Measurements from ENCODE around the gene DNA2. TPM values are rescaled to one million over a fixed set of nuclear protein-coding genes. Genes with fewer than 3 reads are reported as not detected.
"Not testable (repeated sequence)": the region's sequence is repeated elsewhere in the genome, so short reads cannot be mapped to it uniquely, and the experiment has no call there.

Gene DNA2
- total RNA-seq, 1 experiment from 2014 or later = 20.9 TPM

- H3K9ac ChIP-seq (ENCODE audit: low read length); H3K4me2 ChIP-seq (ENCODE audit: low read length); H3K4me3 ChIP-seq (replicated peaks in 1 of 2; ENCODE audit: low read depth in 1 of 2, low read length in 2 of 2); H3K27me3 ChIP-seq (ENCODE audit: insufficient read depth, low read length); BruUV-seq (replicated peaks); H3K9me2 ChIP-seq (ENCODE audit: insufficient read depth); RAD21 ChIA-PET (ENCODE audit: low non-redundant PET in 1 of 2, low total read pairs in 2 of 2, uncharacterized antibody in 2 of 2, unreplicated experiment in 2 of 2); H3K27ac ChIP-seq (ENCODE audit: low read depth, low read length); H4K20me1 ChIP-seq (ENCODE audit: insufficient read depth); CTCF ChIA-PET; H3K9me3 ChIP-seq (ENCODE audit: control insufficient read depth in 1 of 2, insufficient read depth in 1 of 2, low read depth in 1 of 2, low read length in 2 of 2); POLR2A ChIA-PET; H2AFZ ChIP-seq (ENCODE audit: low read depth, low read length, poor library complexity, severe bottlenecking); DNase-seq (ENCODE audit: low read depth, low spot score); H3K79me2 ChIP-seq (ENCODE audit: insufficient read depth, low read length); H3K4me1 ChIP-seq (ENCODE audit: control insufficient read depth in 1 of 2, insufficient read depth in 2 of 2, low read length in 2 of 2); intact Hi-C loops (cut with micrococcal nuclease): not testable (repeated sequence)
- peak; percentile 38; the same call in 1 of the 2 replicates for ATAC-seq
- peaks cover 16 to 41% of the 10 kb centered on the region in 2 experiments for H3K36me3 ChIP-seq (ENCODE audit: control insufficient read depth in 1 of 2, insufficient read depth in 2 of 2, low read length in 2 of 2)
These were observed 22.1 kb downstream of the DNA2 start for GRCh38 chr10:68449698-68450097.

- ATAC-seq = no peak
- CTCF ChIA-PET = no interaction called here
- peaks cover 15 to 24% of the 10 kb centered on the region in 2 experiments for H3K36me3 ChIP-seq (ENCODE audit: control insufficient read depth in 1 of 2, insufficient read depth in 2 of 2, low read length in 2 of 2)
These were observed 25.6 kb downstream of the DNA2 start for GRCh38 chr10:68446179-68446578.

More at GRCh38 chr10:68446179-68446578, 25.6 kb downstream of the DNA2 start:
- H3K79me2 ChIP-seq (ENCODE audit: insufficient read depth, low read length) = no peaks in the 10 kb centered on the region
- H4K20me1 ChIP-seq (ENCODE audit: insufficient read depth) = no peaks in the 10 kb centered on the region
- no peaks in the 10 kb centered on the region for H3K9me3 ChIP-seq (ENCODE audit: control insufficient read depth in 1 of 2, insufficient read depth in 1 of 2, low read depth in 1 of 2, low read length in 2 of 2)
- no peak overlapping the region for H3K27ac ChIP-seq (ENCODE audit: low read depth, low read length)
- TF ChIP-seq FOSL1 (IDR thresholded peaks at IDR 0.05; ENCODE audit: low read depth) = no peak
- TF ChIP-seq EGR1 (IDR thresholded peaks at IDR 0.05; ENCODE audit: low read depth) = no peak
- no peak for TF ChIP-seq ZBTB33 (IDR thresholded peaks at IDR 0.05; ENCODE audit: extremely low read depth, insufficient replicate concordance, low read length)
- no peak for TF ChIP-seq CTCF (IDR thresholded peaks at IDR 0.05 in 2 of 3, conservative IDR thresholded peaks at IDR 0.05 in 1 of 3; ENCODE audit: borderline replicate concordance in 1 of 3, insufficient read depth in 1 of 3, low read depth in 2 of 3, low read length in 2 of 3)
- no TSS peak for BruUV-seq (replicated peaks)
- ChIA-PET RAD21 (ENCODE audit: low non-redundant PET in 1 of 2, low total read pairs in 2 of 2, uncharacterized antibody in 2 of 2, unreplicated experiment in 2 of 2) (no interaction called here), POLR2A (no interaction called here)
- H2AFZ ChIP-seq (ENCODE audit: low read depth, low read length, poor library complexity, severe bottlenecking) = no peak overlapping the region
- H3K4me3 ChIP-seq (replicated peaks in 1 of 2; ENCODE audit: low read depth in 1 of 2, low read length in 2 of 2) = no peak overlapping the region
- no peak overlapping the region for H3K9ac ChIP-seq (ENCODE audit: low read length)
- no peak overlapping the region for H3K4me2 ChIP-seq (ENCODE audit: low read length)
- DNase-seq (ENCODE audit: low read depth, low spot score) = no peak
- H3K4me1 ChIP-seq (ENCODE audit: control insufficient read depth in 1 of 2, insufficient read depth in 2 of 2, low read length in 2 of 2) = no peaks in the 10 kb centered on the region
- H3K9me2 ChIP-seq (ENCODE audit: insufficient read depth) = no peaks in the 10 kb centered on the region
- intact Hi-C loops (cut with micrococcal nuclease) = no loop called here
- H3K27me3 ChIP-seq (ENCODE audit: insufficient read depth, low read length) = no peaks in the 10 kb centered on the region

Data from HCT116 (cell line).